Uterus (tissue), 4 donors: ENCODE results near the gene CCDC40. TPM values are rescaled to one million over a fixed set of nuclear protein-coding genes. Genes with fewer than 3 reads are reported as not detected.

ENCODE experiments used
- DNase-seq, 2 donors: peaks; one replicate each; pipeline ENCODE4 v3.0.0-alpha.2; 2019 to 2020
- H3K27ac ChIP-seq, 2 donors: fragments of 200-600 bp; sonication (generic); 1 replicate in 1 of 2; 2 replicates in 1 of 2; pipeline ENCODE4 v1.5.1; 2016 to 2018
- H3K27me3 ChIP-seq, 2 donors: fragments of 200-600 bp; sonication (generic); one replicate each; pipeline ENCODE4 v1.5.1; 2018 to 2019; ENCODE audit warnings: control low read depth in 1 of 2
- H3K36me3 ChIP-seq, 2 donors: fragments of 200-600 bp; sonication (generic); one replicate each; pipeline ENCODE4 v1.5.1; 2019; ENCODE audit warnings: control low read depth in 1 of 2
- H3K4me1 ChIP-seq, 2 donors: fragments of 200-600 bp; sonication (generic); one replicate each; pipeline ENCODE4 v1.5.1; 2018 to 2019; ENCODE audit warnings: control low read depth in 1 of 2
- H3K4me3 ChIP-seq, 2 donors: fragments of 200-600 bp; sonication (generic); 1 replicate in 1 of 2; 2 replicates in 1 of 2; pipeline ENCODE4 v1.5.1; 2018 to 2019; ENCODE audit warnings: mild to moderate bottlenecking in 1 of 2
- H3K9me3 ChIP-seq, 2 donors: fragments of 200-600 bp; sonication (generic); one replicate each; pipeline ENCODE4 v1.5.1; 2019; ENCODE audit warnings: control low read depth in 1 of 2
- POLR2A ChIP-seq, 2 donors: fragments of 450-650 bp; IDR thresholded peaks; one replicate each; pipeline ENCODE4 v1.6.1; 2016; ENCODE audit warnings: antibody characterized with exemption in 2 of 2, mild to moderate bottlenecking in 1 of 2, moderate library complexity in 1 of 2
- intact Hi-C: fragments of 100-400 bp; cut with DNase I; formaldehyde crosslinking; loops from one replicate; pipeline ENCODE4 v1.15.1; 2023; ENCODE audit warnings: low total_unique reads
- total RNA-seq, 4 donors: library from RNA; depleted of rRNA in 3 of 4; stranded (reverse); fragments of >200 nt in 3 of 4; gene quantifications; one replicate each; pipeline versions ENCODE4 v1.1.0 to v1.2.4, GENCODE V29; 2014 to 2023
- TF ChIP-seq, protein P1 (sequence below), 4 experiments: fragments of 200-600 bp in 2 of 4; fragments of 450-650 bp in 2 of 4; sonication (generic) in 2 of 4; IDR thresholded peaks; one replicate each; pipeline ENCODE4 v1.5.1; 2016 to 2019; ENCODE audit warnings: antibody characterized with exemption in 4 of 4, mild to moderate bottlenecking in 2 of 4, moderate library complexity in 1 of 4
- donor health status: DM: yes; HTN: yes; CAD: no.

CCDC40 gene
- total RNA-seq, 4 donors from 2014 or later, result 0.88 to 16.6 (median 4.8) TPM

DNA sequence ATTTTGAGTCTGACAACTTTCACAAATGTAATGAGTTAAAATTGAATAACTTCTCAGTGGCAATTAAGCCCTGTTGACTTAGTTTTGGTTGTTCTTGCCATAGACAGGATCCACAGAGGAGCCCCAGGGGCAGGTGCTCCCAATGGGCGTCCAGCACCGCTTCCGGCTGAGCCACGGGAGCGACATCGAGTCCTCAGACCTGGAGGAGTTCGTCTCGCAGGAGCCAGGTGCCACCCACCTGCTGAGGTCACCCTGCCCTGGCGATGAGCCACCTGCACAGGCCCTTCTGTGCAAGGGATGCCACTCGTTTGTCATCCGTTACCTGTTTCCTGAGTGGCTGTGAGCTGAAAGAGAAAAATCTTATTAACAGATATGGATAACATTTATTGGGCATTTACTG is 10.7 kb downstream of the CCDC40 start:
- Histone ChIP-seq H3K36me3 (no peaks in the 10 kb centered on the region), H3K9me3 (no peaks in the 10 kb centered on the region), H3K27ac (no peak overlapping the region), H3K4me1 (no peaks in the 10 kb centered on the region), H3K27me3 (no peaks in the 10 kb centered on the region), H3K4me3 (no peak overlapping the region)
- no peak for DNase-seq
- intact Hi-C loops, result no loop called here
- no peak for TF ChIP-seq POLR2A (IDR thresholded peaks at IDR 0.05)
- TF ChIP-seq, protein P1, sequence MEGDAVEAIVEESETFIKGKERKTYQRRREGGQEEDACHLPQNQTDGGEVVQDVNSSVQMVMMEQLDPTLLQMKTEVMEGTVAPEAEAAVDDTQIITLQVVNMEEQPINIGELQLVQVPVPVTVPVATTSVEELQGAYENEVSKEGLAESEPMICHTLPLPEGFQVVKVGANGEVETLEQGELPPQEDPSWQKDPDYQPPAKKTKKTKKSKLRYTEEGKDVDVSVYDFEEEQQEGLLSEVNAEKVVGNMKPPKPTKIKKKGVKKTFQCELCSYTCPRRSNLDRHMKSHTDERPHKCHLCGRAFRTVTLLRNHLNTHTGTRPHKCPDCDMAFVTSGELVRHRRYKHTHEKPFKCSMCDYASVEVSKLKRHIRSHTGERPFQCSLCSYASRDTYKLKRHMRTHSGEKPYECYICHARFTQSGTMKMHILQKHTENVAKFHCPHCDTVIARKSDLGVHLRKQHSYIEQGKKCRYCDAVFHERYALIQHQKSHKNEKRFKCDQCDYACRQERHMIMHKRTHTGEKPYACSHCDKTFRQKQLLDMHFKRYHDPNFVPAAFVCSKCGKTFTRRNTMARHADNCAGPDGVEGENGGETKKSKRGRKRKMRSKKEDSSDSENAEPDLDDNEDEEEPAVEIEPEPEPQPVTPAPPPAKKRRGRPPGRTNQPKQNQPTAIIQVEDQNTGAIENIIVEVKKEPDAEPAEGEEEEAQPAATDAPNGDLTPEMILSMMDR (IDR thresholded peaks at IDR 0.05), result no peak

DNA sequence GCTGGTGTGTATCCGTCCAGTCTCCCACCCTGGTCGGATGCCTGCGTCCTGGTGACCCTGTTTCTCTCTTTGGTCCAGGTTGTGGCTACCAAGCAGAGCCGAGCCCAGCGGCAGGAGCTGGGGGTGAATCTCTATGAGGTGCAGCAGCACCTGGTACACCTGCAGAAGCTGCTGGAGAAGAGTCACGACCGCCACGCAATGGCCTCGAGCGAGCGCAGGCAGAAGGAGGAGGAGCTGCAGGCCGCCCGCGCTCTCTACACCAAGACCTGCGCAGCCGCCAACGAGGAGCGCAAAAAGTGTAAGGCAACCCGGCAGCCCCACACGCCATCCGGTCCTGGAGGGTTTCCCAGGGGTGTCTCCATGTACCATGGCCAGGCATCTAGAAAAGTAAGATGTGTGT is 13.5 kb downstream of the CCDC40 start:
- Histone ChIP-seq H3K4me1 (no peaks in the 10 kb centered on the region), H3K9me3 (no peaks in the 10 kb centered on the region), H3K27ac (no peak overlapping the region), H3K36me3 (no peaks in the 10 kb centered on the region), H3K4me3 (no peak overlapping the region), H3K27me3 (no peaks in the 10 kb centered on the region)
- TF ChIP-seq, protein P1 (IDR thresholded peaks at IDR 0.05), result no peak
- no peak for TF ChIP-seq POLR2A (IDR thresholded peaks at IDR 0.05)
- intact Hi-C loops, result no loop called here
- no peak for DNase-seq

DNA sequence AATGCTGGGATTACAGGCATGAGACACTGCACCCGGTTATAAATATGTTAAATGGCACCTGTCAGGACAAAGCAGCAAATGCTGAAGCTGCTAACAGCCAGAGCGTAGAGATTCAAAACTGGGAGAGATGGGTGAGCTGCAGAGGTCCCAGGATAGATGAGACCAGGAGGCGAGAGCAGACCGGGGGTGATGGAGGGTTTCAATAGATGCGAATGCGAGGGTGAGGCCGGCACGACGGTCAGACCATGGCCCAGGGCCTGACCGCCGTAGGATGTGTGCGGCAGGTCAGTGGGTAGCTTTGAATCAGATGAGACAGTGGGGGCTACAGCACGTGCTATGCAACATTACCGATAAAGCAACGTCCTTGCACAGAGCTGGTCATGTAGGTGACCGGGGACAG is 14.3 kb downstream of the CCDC40 start:
- Histone ChIP-seq H3K27me3 (no peaks in the 10 kb centered on the region), H3K4me3 (no peak overlapping the region), H3K27ac (no peak overlapping the region), H3K4me1 (no peaks in the 10 kb centered on the region), H3K9me3 (no peaks in the 10 kb centered on the region), H3K36me3 (no peaks in the 10 kb centered on the region)
- no peak for TF ChIP-seq POLR2A (IDR thresholded peaks at IDR 0.05)
- TF ChIP-seq, protein P1 (IDR thresholded peaks at IDR 0.05), result no peak
- no peak for DNase-seq
- intact Hi-C loops, result no loop called here

DNA sequence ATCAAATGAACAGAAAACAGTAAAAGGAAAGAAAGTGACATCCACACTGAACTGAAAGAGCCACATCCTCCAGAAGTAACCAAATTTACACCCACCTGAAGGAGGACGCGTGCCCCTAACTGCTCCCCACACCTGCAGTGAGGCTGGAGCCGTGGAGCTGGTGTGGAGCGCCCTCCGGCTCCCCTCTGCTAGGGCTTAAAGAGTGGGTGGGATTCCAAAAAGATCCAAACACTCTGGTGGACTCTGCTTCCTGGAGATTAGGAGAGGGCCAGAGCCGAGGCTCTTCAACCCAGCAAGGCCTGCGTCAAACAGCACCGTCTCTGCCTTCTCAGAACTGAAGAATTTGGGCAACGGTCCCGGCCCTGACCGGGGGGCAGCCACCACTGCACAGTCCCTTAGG is 15.2 kb downstream of the CCDC40 start:
- peak overlapping the region in 1 of 2 donors; percentile 37 for H3K27ac ChIP-seq
- H3K4me1 ChIP-seq, result no peaks in the 10 kb centered on the region
- no peak for DNase-seq
- intact Hi-C loops, result no loop called here
- H3K36me3 ChIP-seq, result no peaks in the 10 kb centered on the region
- no peak overlapping the region for H3K4me3 ChIP-seq
- H3K27me3 ChIP-seq, result no peaks in the 10 kb centered on the region
- TF ChIP-seq, protein P1 (IDR thresholded peaks at IDR 0.05), result no peak
- H3K9me3 ChIP-seq, result no peaks in the 10 kb centered on the region

DNA sequence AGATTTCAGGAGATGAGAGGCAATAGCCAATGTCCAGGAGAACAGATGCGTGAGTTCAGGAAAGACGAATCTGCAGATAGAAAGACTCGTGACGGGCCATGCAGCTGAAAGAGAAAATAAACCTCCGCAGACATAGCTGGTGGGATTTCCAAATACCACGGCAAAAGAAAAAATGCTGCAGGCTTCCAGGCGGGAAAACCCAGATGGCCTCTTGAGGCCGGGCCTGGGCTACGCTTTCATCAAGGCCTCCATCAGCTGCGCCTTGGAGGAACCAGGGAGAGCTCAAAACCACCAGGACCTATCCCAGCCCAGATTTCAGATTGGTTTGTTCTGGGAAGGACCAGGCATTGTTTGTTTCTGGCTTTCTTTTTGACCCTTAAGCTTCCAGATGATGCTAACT is 16.7 kb downstream of the CCDC40 start:
- Histone ChIP-seq H3K4me3 (no peak overlapping the region), H3K27me3 (no peaks in the 10 kb centered on the region), H3K36me3 (no peaks in the 10 kb centered on the region), H3K9me3 (no peaks in the 10 kb centered on the region), H3K27ac (peak overlapping the region; percentile 37 to 50), H3K4me1 (no peaks in the 10 kb centered on the region)
- DNase-seq, result no peak
- TF ChIP-seq, protein P1 (IDR thresholded peaks at IDR 0.05), result no peak
- no peak for TF ChIP-seq POLR2A (IDR thresholded peaks at IDR 0.05)
- intact Hi-C loops, result no loop called here
